Measurements from ENCODE around the gene PARD3B.

Gene PARD3B, protein sequence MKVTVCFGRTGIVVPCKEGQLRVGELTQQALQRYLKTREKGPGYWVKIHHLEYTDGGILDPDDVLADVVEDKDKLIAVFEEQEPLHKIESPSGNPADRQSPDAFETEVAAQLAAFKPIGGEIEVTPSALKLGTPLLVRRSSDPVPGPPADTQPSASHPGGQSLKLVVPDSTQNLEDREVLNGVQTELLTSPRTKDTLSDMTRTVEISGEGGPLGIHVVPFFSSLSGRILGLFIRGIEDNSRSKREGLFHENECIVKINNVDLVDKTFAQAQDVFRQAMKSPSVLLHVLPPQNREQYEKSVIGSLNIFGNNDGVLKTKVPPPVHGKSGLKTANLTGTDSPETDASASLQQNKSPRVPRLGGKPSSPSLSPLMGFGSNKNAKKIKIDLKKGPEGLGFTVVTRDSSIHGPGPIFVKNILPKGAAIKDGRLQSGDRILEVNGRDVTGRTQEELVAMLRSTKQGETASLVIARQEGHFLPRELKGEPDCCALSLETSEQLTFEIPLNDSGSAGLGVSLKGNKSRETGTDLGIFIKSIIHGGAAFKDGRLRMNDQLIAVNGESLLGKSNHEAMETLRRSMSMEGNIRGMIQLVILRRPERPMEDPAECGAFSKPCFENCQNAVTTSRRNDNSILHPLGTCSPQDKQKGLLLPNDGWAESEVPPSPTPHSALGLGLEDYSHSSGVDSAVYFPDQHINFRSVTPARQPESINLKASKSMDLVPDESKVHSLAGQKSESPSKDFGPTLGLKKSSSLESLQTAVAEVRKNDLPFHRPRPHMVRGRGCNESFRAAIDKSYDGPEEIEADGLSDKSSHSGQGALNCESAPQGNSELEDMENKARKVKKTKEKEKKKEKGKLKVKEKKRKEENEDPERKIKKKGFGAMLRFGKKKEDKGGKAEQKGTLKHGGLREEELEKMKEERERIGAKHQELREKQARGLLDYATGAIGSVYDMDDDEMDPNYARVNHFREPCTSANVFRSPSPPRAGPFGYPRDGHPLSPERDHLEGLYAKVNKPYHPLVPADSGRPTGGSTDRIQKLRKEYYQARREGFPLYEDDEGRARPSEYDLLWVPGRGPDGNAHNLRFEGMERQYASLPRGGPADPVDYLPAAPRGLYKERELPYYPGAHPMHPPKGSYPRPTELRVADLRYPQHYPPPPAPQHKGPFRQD (N-terminal part only)

DNA sequence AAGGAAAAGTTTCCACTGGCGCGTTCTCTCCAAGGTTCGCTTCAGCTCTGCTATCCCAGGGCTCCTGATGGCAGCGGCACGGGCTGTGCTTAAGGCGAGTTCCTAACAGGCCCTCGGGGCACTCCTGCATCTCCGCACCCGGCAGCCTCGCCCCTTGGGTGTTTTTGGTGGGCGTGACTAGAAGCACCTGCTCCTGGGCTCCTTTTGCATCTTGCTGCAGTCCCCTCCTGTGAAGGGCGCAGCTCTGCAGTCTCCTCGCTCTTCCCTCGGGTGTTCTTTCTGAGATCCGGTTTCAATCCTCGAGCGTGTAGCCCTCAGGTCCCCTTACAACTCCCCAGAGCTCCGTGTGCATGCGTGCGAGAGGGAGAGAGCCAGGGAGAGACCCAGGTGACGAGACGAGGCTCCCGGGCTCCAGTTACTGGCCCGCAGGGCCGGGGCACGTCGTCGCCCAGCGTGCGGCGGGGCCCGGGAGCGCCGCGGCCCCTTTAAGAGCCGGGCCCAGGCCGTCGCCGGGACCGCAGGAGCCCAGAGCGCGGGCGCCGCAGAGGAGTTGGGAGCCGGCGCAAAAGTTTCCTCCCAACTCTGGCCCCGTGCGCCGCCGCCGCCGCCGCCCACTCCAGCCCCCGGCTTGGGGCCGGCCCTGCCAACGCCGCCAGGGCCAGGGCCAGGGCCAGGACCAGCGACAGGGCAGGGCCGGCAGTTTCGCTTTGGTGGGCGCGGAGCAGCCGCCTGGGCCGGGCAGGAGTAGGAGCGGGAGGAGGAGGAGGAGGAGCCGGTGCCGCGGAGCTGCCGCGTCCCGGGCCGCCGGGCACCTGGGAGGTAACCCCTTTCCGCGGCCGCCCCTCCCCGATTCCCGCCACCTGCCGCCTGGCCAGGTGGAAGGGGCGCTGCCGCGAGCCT, at the start of gene PARD3B:
Gene PARD3B (plus strand): TSS at position 515 of the 900 bp plus-strand sequence. CDS start 525 bp downstream, outside the sequence.
- DNase-seq (ENCODE audit: low read depth) = no peak

DNA sequence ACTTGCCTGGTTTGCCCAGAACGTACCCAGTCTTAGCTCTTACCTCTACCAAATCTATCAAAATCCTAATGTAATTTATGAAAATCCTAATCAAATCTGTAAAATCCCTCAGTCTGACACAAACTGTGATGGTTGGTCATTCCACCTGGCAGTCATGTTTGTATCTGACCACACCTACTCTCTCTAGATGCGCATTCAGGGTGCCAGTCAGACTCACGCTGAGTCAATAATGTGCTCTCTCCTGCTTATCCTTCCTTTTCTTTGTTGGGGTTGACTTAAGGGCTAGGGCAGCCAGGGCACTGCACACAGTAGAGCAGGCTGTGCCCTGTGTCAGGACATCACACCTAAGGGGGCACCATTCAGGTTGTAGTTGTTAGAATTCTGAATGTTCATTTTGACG, 48.5 kb upstream of the PARD3B start:
- no peak for DNase-seq (ENCODE audit: low read depth)

DNA sequence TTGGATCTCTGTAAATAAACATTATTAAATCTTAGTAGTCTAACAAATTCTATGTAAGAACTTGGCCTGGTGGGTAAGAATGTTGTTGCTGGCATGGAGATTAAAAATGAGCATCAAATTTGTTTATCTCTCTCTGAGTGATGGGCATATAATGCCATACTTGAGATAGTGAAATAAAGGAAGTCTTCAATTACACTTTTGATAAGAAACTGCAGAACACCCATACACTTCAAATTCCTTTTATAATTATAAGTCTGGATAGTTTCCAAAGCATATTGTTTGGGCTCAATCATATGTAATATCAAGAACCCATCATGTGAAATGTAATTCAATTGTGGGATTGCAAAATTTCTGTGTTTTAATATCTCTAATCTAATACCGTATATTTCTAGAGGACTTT, 47.4 kb upstream of the PARD3B start:
- DNase-seq (ENCODE audit: low read depth) = no peak

GRCh38 chr2:204498291-204498690, 47.0 kb upstream of the PARD3B start:
- no peak for DNase-seq (ENCODE audit: low read depth)

DNA sequence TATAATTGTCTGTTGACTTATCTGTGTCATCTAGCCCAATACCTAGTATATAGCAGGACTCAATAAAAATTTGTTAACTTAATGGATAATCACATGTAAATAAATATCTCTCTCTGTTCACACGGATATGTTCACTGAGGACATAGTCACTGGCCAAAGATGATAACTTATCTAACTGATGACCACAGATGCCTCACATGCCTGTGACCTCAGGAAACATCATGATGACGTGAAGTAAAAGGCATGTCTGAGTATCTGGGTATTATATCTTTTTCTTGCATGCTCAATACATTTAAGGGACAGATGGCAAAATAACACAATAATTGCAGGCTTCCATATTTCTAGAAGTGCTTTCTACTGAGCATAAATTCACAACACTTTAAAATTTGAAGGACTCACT, 41.4 kb upstream of the PARD3B start:
- no peak for DNase-seq (ENCODE audit: low read depth)

- no peak for DNase-seq (ENCODE audit: low read depth)
Observed at GRCh38 chr2:204504594-204504993, 40.7 kb upstream of the PARD3B start.

DNA sequence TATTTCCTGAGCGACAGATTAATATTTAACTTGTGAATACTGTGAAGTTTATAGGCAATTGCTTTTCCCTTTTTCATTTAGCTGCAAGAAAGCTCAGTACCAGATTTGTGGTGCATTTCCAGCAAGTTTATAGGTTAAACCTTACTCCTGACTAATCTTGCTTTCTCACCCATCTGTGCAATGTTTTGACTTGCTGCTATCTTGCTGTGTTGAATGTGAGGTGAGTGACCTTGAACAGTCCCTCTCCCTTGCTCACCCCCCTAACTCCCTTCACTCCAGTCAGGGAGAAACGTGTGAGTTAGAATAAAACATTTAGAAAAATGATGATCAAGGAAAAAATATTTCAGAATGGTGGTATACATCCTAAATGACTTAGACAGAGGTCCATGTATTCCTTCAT, 39.8 kb upstream of the PARD3B start:
- DNase-seq (ENCODE audit: low read depth) = no peak

- DNase-seq (ENCODE audit: low read depth) = no peak
Observed at GRCh38 chr2:204505946-204506345, 39.3 kb upstream of the PARD3B start.

- no peak for DNase-seq (ENCODE audit: low read depth)
Observed at GRCh38 chr2:204507636-204508035, 37.6 kb upstream of the PARD3B start.

- DNase-seq (ENCODE audit: low read depth) = no peak
Observed at GRCh38 chr2:204510709-204511420, 34.4 kb upstream of the PARD3B start.

- no peak for DNase-seq (ENCODE audit: low read depth)
Observed at GRCh38 chr2:204514439-204514838, 30.8 kb upstream of the PARD3B start.

DNA sequence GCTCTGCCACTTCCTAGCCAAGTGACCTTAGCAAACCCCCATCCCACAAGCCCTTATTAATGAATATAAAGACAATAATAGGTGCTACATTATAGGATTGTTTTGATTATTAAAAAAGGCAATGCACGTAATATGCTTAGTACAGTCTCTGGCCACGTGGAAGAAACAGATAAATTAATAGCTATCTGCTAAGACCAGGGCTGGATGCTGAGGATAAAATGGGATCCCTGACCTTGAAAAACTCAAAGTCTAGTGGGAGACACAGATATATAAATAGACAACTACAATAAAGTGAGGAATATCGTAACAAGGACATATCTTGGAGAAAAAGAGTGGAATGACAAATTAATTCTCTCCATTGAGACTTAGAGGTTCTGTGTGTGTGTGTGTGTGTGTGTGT, 29.9 kb upstream of the PARD3B start:
- no peak for DNase-seq (ENCODE audit: low read depth)

DNA sequence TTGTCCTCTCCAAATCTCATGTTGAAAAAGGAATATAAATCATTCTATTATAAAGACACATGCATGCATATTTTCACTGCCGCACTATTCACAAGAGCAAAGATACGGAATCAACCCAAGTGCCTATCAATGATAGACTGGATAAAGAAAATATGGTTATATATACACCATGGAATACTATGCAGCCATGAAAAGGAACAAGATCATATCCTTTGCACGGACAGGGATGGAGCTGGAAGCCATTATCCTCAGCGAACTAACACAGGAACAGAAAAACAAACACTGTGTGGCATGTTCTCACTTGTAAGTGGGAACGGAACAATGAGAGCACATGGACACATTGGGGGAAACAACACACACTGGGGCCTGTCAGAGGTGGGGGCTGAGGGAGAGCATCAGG, 28.1 kb upstream of the PARD3B start:
- no peak for DNase-seq (ENCODE audit: low read depth)

DNA sequence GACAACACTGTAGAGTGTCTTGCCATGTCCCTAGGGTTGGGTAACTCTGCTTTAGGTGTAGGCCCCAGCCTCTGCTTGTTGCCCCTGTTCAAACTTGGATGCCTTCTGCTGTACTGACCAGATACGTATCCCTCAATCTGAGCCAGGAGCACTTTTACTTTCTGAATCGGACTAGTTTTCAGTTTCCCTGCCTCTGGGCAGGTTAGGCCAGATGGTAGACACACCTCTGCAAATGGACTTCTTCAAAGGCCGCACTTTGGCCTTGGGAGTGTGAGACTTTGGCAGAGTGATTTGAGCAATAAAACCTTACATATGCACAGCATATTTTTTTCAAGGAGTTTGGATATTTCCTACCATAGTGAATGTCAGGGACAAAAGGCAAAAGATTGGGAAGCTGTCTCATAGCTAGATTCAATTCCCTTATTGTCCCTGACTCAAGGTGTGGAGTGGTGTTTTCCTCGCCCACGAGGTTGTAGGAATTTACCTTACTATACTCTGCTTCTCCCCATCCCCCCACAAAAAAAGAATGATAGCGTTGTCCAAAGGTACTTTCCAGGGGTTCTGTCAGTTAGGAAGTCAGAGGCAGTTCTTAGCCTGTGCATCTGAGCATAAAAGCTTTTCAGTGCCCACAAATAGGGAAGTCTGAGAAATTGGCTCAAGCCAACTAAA, 15.3 kb upstream of the PARD3B start:
- DNase-seq (ENCODE audit: low read depth) = no peak

DNA sequence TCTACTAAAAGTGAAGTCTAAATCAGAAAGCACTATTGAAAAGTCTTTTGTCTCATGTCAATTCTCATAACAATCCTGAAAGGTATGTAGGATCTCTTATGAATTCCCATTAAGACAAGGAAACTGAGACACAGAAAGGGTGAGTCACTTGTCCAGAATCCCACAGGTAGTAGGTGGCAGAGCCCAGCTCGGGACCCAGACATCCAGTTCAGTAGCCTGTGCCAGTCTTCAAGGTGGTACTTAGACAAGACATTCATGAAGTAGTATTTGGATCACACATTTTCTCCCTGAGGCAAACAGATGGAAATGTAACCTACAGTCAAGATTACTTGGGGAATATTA, 14.8 kb upstream of the PARD3B start:
- no peak for DNase-seq (ENCODE audit: low read depth)

DNA sequence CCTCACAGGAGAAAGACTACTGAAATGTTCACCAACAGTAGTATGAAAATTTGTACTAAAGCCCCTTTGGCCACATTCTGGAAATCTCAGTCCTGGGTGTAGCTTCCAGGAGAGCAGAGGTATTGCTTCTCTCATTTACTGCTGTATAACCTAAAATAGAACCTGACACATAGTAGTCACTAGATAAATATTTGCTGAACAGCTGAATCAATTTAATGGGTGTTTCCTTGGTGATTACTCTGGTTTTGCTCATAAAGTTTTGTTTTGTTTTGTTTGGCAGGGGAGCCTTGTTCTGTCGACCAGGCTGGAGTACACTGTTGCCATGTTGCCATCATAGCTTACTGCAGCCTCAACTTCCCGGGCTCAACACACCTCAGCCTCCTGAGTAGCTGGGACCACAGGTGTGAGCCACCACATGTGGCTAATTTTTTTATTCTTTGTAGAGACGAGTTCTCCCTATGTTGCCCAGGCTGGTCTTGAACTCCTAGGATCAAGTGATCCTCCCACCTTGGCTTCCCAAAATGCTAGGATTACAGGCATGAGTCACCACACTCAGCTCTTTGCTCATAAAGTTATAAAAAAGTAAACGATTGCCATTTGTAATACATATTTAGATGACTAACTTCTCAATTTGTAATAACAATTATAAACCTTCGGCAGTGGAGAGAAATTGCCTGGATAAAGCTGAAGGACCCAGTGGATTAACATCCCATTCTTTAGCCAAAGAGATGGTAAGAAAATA, 11.5 kb upstream of the PARD3B start:
- no peak for DNase-seq (ENCODE audit: low read depth)

DNA sequence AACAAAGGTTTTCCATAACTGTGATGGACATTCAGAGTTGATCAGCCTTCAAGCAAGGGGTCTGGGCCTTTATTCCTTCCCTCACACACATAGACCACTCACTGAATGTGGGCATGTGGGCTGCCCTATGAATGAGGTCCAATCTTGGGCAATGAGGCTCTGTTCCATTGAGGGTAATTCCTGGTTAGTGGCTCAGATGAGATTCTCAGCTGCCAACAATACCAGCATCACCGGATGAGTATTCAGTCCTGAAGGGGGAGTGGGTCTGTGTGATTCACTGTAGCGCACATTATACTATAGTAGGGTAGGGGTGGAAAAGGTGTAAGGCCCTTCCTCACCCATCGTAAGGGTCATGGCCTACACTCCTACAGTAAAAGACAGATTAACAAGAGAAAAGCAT, 9.9 kb upstream of the PARD3B start:
- no peak for DNase-seq (ENCODE audit: low read depth)

GRCh38 chr2:204535764-204536163, 9.5 kb upstream of the PARD3B start:
- DNase-seq (ENCODE audit: low read depth) = no peak

DNA sequence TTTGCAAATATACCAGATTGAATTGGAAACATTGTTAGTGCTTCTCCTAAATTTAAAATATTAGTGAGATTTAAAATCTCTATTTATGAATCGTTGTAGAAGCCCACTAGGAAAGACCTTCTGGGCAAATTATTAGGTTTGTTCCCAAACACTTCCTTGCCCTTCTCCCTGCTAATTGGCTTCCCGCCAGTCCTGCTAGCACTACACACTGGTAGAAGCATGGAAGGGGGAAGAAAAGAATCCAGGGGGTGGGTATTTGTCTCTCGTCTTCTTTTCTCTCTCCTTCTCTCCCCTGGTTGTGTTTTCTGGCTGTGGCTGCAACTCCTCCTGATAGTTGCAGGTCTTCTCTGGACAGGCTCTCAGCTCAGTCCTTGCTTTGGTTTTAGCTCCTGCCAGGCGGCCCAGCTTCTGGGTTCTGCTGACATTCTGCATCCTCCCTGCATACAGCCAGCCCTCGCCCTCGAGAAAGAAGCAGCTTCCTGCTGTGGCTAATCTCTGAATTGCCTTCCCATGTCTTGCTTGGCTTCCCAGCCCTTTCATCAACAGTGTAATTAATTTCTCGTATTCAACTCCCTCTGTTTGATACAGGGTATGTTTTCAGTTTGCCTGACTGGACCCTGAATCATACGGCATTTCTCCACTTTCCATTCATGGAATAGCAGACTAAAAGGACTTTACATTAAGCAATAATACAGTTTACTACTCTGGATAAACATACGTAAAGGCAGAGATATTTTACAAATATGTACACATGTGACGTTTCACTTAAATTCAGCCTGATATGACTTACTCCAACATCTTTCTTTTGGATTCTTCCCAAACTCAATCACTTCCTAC, 6.9 kb upstream of the PARD3B start:
- DNase-seq (ENCODE audit: low read depth) = no peak
